HepG2 (cell line): ENCODE measurements around the gene NPB. TPM values are rescaled to one million over a fixed set of nuclear protein-coding genes. Genes with fewer than 3 reads are reported as not detected.

Experiments used
- DR1 ChIP-seq: sonication (generic); formaldehyde crosslinking; IDR thresholded peaks from 2 replicates; pipeline ENCODE4 v1.8.0; 2021; ENCODE audit warnings: mild to moderate bottlenecking, missing genetic modification reagents, inconsistent platforms
- KLF9 ChIP-seq: IDR thresholded peaks from 2 replicates; pipeline ENCODE4 v1.6.1; 2016; ENCODE audit warnings: low read depth
- NFE2L2 ChIP-seq: fragments of 150-350 bp; IDR thresholded peaks from 2 replicates; pipeline ENCODE4 v1.6.1; 2014; ENCODE audit warnings: low read length
- NFKB2 ChIP-seq: sonication (generic); formaldehyde crosslinking; IDR thresholded peaks from 2 replicates; pipeline ENCODE4 v1.4.0; 2020; ENCODE audit warnings: missing genetic modification reagents, borderline replicate concordance
- NFYB ChIP-seq: sonication (generic); formaldehyde crosslinking; IDR thresholded peaks from 2 replicates; pipeline ENCODE4 v1.4.0; 2020; ENCODE audit warnings: missing genetic modification reagents
- RBM22 ChIP-seq: fragments of 200-400 bp; formaldehyde crosslinking; optimal IDR thresholded peaks from 2 replicates; pipeline ENCODE3; 2017; ENCODE audit warnings: mild to moderate bottlenecking, low read length, moderate library complexity
- RCOR2 ChIP-seq: IDR thresholded peaks from 2 replicates; pipeline ENCODE4 v1.6.1; 2016; ENCODE audit warnings: missing biosample characterization, missing genetic modification reagents
- SOX13 ChIP-seq, 3 experiments: fragments of 450-650 bp in 1 of 3; sonication (generic) in 1 of 3; formaldehyde crosslinking in 1 of 3; IDR thresholded peaks in 2 of 3; conservative IDR thresholded peaks in 1 of 3; 2 replicates each; pipeline versions ENCODE4 v1.5.0 to v1.6.1; 2016 to 2020; ENCODE audit warnings: antibody characterized with exemption in 1 of 3, mild to moderate bottlenecking in 1 of 3, missing compliant biosample characterization in 1 of 3, missing genetic modification reagents in 1 of 3, moderate library complexity in 1 of 3
- TGIF2 ChIP-seq: IDR thresholded peaks from 2 replicates; pipeline ENCODE4 v1.6.1; 2016; ENCODE audit warnings: control low read depth, missing compliant biosample characterization
- ZNF180 ChIP-seq: sonication (generic); formaldehyde crosslinking; IDR thresholded peaks from 2 replicates; pipeline ENCODE4 v1.4.0; 2020; ENCODE audit warnings: low read depth, missing genetic modification reagents, borderline replicate concordance
- ZNF30 ChIP-seq: sonication (generic); formaldehyde crosslinking; IDR thresholded peaks from 2 replicates; pipeline ENCODE4 v1.5.0; 2020; ENCODE audit warnings: mild to moderate bottlenecking, missing genetic modification reagents
- ZNF33B ChIP-seq: sonication (generic); formaldehyde crosslinking; IDR thresholded peaks from 2 replicates; pipeline ENCODE4 v1.5.1; 2020; ENCODE audit warnings: mild to moderate bottlenecking, missing genetic modification reagents
- ZNF350 ChIP-seq: sonication (generic); formaldehyde crosslinking; IDR thresholded peaks from 2 replicates; pipeline ENCODE4 v1.4.0; 2020; ENCODE audit warnings: mild to moderate bottlenecking, low read depth, missing genetic modification reagents, borderline replicate concordance
- ZNF563 ChIP-seq: sonication (generic); formaldehyde crosslinking; IDR thresholded peaks from 2 replicates; pipeline ENCODE4 v1.8.0; 2022; ENCODE audit warnings: mild to moderate bottlenecking, moderate library complexity, missing genetic modification reagents
- ZSCAN9 ChIP-seq: IDR thresholded peaks from 2 replicates; pipeline ENCODE4 v1.6.1; 2016; ENCODE audit warnings: borderline replicate concordance
- polyA plus RNA-seq, 8 experiments: library from polyadenylated mRNA; depleted of rRNA in 3 of 8; stranded (reverse) in 7 of 8; unstranded in 1 of 8; fragments of >200 nt; fragmentation: Illumina TruSeq in 4 of 8; extraction: Trizol in 4 of 8; gene quantifications; 2 replicates each; pipeline versions ENCODE4 v1.2.1 to v1.2.3, GENCODE V29; 2011 to 2016; ENCODE audit warnings: low read depth in 4 of 8, missing spikeins in 1 of 8, mixed read lengths in 1 of 8; ENCODE audit not compliant: insufficient read depth in 1 of 8
- total RNA-seq, 5 experiments: library from RNA; depleted of rRNA; stranded (reverse); fragments of >200 nt; fragmentation: Illumina TruSeq; extraction: Trizol; gene quantifications; 2 replicates each; pipeline ENCODE4 v1.2.3, GENCODE V29; 2016; ENCODE audit warnings: low read depth in 1 of 5
- TF ChIP-seq, protein P1 (sequence below): IDR thresholded peaks from 2 replicates; pipeline ENCODE4 v1.6.1; 2016; ENCODE audit warnings: missing genetic modification reagents, missing compliant biosample characterization
- TF ChIP-seq, protein P2 (sequence below): sonication (generic); formaldehyde crosslinking; IDR thresholded peaks from 2 replicates; pipeline ENCODE4 v1.4.0; 2020; ENCODE audit warnings: mild to moderate bottlenecking, missing genetic modification reagents
- TF ChIP-seq, protein P3 (sequence below): sonication (generic); formaldehyde crosslinking; IDR thresholded peaks from 2 replicates; pipeline ENCODE4 v1.5.0; 2020; ENCODE audit warnings: mild to moderate bottlenecking, low read depth, missing genetic modification reagents, borderline replicate concordance
- TF ChIP-seq, protein P4 (sequence below): sonication (generic); formaldehyde crosslinking; IDR thresholded peaks from 2 replicates; pipeline ENCODE4 v1.4.0; 2020; ENCODE audit warnings: missing genetic modification reagents, borderline replicate concordance
- TF ChIP-seq, protein P5 (sequence below): sonication (generic); formaldehyde crosslinking; IDR thresholded peaks from 2 replicates; pipeline ENCODE4 v1.4.0; 2020; ENCODE audit warnings: missing genetic modification reagents, borderline replicate concordance

The NPB gene
- total and polyA plus RNA-seq, 2 of the 13 experiments (the other 11 are each of a cell fraction or from before 2014, with no cell fraction given), result 0.11 to 0.93 TPM

DNA sequence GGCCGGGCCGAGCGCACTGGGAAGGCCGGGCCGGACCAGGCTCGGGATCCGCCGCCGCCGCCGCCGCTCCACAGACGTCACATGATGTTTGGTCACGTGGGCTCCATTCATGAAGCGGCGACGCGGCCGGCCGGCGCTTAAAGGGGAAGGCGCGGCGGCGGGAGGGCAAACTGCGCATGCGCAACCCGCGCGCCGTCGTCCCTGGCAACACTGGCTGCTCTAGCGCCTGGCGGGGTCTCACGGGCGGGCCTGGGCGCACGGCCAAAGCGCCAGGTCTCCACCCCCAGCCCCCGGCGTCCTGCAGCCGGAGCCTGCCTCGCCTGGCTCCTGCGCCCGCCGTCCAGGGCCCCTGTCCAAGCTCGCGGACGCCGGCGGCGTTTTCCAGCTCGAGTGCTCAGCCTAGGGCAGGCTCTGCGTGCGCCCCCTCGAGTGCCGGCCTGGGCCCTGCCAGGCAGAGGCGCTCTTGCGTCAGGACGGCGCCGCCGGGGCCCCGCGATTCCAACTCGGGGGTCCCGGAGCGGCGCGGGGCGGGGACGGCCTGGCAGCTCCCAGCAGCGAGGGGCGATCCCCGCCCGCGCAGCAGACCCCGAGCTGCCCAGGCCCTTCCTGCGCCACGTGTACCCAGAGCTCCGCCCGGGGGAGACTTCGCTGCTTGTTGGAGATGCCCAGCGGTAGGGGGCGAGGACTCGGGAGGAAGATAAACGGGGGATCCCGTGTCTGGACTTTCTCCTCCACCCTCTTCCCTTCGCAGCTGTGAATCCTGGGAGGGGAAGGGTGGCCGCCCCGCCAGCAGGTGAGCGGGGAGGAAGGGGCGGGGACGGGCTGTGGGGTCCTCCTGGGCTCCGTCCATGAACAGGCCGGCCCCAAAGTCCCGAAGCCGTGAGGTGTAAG lies 25.9 kb downstream of the NPB start, which contains the start of gene MAFG (continued):
- TF ChIP-seq NFKB2 (CRISPR knock-in tag) (peak; percentile 77; the same call in 1 of the 2 replicates), RBM22 (peak; percentile 43), NFYB (CRISPR knock-in tag) (0 out of 2 replicates have a peak, but pooled peaks have one; percentile 11), ZNF180 (CRISPR knock-in tag) (0 out of 2 replicates have a peak, but pooled peaks have one; percentile 66), ZNF30 (CRISPR knock-in tag) (no peak), NFE2L2 (no peak), ZSCAN9 (0 out of 2 replicates have a peak, but pooled peaks have one; percentile 17), SOX13 (IDR thresholded peaks at IDR 0.05) (no peak), SOX13 (CRISPR knock-in tag; conservative IDR thresholded peaks at IDR 0.05 in 1 of 2, IDR thresholded peaks at IDR 0.05 in 1 of 2) (peak in 1 of 2 experiments; percentile 31; a peak in 1 of 4 replicates), ZNF350 (no peak), KLF9 (CRISPR knock-in tag) (0 out of 2 replicates have a peak, but pooled peaks have one; percentile 36), ZNF563 (CRISPR knock-in tag) (0 out of 2 replicates have a peak, but pooled peaks have one; percentile 25), TGIF2 (peak; percentile 75), ZNF33B (CRISPR knock-in tag) (peak; percentile 91), RCOR2 (CRISPR knock-in tag) (peak; percentile 51; the same call in 1 of the 2 replicates), DR1 (CRISPR knock-in tag) (peak; percentile 76; the same call in 1 of the 2 replicates)
- TF ChIP-seq, protein P1, sequence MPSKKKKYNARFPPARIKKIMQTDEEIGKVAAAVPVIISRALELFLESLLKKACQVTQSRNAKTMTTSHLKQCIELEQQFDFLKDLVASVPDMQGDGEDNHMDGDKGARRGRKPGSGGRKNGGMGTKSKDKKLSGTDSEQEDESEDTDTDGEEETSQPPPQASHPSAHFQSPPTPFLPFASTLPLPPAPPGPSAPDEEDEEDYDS (CRISPR knock-in tag), result peak; percentile 74
- TF ChIP-seq, protein P2, sequence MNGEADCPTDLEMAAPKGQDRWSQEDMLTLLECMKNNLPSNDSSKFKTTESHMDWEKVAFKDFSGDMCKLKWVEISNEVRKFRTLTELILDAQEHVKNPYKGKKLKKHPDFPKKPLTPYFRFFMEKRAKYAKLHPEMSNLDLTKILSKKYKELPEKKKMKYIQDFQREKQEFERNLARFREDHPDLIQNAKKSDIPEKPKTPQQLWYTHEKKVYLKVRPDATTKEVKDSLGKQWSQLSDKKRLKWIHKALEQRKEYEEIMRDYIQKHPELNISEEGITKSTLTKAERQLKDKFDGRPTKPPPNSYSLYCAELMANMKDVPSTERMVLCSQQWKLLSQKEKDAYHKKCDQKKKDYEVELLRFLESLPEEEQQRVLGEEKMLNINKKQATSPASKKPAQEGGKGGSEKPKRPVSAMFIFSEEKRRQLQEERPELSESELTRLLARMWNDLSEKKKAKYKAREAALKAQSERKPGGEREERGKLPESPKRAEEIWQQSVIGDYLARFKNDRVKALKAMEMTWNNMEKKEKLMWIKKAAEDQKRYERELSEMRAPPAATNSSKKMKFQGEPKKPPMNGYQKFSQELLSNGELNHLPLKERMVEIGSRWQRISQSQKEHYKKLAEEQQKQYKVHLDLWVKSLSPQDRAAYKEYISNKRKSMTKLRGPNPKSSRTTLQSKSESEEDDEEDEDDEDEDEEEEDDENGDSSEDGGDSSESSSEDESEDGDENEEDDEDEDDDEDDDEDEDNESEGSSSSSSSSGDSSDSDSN (CRISPR knock-in tag), result peak; percentile 88; the same call in 1 of the 2 replicates
- TF ChIP-seq, protein P3, sequence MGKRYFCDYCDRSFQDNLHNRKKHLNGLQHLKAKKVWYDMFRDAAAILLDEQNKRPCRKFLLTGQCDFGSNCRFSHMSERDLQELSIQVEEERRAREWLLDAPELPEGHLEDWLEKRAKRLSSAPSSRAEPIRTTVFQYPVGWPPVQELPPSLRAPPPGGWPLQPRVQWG (CRISPR knock-in tag), result no peak
- TF ChIP-seq, protein P4, sequence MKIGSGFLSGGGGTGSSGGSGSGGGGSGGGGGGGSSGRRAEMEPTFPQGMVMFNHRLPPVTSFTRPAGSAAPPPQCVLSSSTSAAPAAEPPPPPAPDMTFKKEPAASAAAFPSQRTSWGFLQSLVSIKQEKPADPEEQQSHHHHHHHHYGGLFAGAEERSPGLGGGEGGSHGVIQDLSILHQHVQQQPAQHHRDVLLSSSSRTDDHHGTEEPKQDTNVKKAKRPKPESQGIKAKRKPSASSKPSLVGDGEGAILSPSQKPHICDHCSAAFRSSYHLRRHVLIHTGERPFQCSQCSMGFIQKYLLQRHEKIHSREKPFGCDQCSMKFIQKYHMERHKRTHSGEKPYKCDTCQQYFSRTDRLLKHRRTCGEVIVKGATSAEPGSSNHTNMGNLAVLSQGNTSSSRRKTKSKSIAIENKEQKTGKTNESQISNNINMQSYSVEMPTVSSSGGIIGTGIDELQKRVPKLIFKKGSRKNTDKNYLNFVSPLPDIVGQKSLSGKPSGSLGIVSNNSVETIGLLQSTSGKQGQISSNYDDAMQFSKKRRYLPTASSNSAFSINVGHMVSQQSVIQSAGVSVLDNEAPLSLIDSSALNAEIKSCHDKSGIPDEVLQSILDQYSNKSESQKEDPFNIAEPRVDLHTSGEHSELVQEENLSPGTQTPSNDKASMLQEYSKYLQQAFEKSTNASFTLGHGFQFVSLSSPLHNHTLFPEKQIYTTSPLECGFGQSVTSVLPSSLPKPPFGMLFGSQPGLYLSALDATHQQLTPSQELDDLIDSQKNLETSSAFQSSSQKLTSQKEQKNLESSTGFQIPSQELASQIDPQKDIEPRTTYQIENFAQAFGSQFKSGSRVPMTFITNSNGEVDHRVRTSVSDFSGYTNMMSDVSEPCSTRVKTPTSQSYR (CRISPR knock-in tag), result 0 out of 2 replicates have a peak, but pooled peaks have one; percentile 9
- TF ChIP-seq, protein P5, sequence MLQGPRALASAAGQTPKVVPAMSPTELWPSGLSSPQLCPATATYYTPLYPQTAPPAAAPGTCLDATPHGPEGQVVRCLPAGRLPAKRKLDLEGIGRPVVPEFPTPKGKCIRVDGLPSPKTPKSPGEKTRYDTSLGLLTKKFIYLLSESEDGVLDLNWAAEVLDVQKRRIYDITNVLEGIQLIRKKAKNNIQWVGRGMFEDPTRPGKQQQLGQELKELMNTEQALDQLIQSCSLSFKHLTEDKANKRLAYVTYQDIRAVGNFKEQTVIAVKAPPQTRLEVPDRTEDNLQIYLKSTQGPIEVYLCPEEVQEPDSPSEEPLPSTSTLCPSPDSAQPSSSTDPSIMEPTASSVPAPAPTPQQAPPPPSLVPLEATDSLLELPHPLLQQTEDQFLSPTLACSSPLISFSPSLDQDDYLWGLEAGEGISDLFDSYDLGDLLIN (CRISPR knock-in tag), result peak; percentile 78; the same call in 1 of the 2 replicates
